Measurements from ENCODE around the gene IFT52.

IFT52 gene

GRCh38 chr20:43690943-43691598 is 100.3 kb downstream of the IFT52 start:
- DNase-seq (ENCODE audit: low read depth), result no peak

GRCh38 chr20:43691928-43692524 is 101.3 kb downstream of the IFT52 start:
- DNase-seq (ENCODE audit: low read depth), result no peak

GRCh38 chr20:43694763-43695162 is 104.0 kb downstream of the IFT52 start:
- DNase-seq (ENCODE audit: low read depth), result no peak

- DNase-seq (ENCODE audit: low read depth), result no peak
These were observed 104.8 kb downstream of the IFT52 start for GRCh38 chr20:43695571-43695970.
